ENCODE results near the gene XIST.

The XIST gene

DNA sequence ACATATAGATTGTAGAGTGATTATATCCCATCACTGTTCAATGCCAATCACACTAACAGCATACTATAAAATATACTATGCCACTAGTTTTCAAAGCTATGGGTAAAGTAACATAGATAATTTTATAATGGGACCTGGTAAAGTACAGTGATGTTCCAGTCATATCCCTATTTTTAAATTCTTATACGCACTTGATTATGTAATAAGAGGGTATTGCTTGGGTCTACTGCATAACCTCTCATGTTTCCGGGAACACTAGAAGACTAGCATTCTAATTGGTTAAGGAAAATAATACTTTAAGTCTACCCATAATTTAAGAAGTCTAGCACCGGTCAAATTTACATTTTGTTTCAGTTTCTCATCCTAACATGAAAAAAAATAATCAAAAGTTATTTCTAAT, 14.4 kb downstream of the XIST start:
- Histone ChIP-seq H3K4me1 (ENCODE audit: insufficient read depth, low read length) (no peaks in the 10 kb centered on the region), H3K79me2 (ENCODE audit: insufficient read depth, low read length) (no peaks in the 10 kb centered on the region), H3K27ac (ENCODE audit: low read length) (no peak overlapping the region), H3K9me3 (ENCODE audit: insufficient read depth, low read length, severe bottlenecking) (no peaks in the 10 kb centered on the region), H3K36me3 (ENCODE audit: insufficient read depth, low read length) (no peaks in the 10 kb centered on the region), H4K20me1 (ENCODE audit: insufficient read depth, low read length) (no peaks in the 10 kb centered on the region), H3K27me3 (ENCODE audit: insufficient read depth, low read length, poor library complexity) (no peaks in the 10 kb centered on the region), H3K4me3 (ENCODE audit: low read depth in 1 of 2, low read length in 2 of 2) (no peak overlapping the region), H3K9ac (ENCODE audit: low read depth, low read length) (no peak overlapping the region), H3K4me2 (ENCODE audit: insufficient read depth, low read length) (no peak overlapping the region), H2AFZ (ENCODE audit: low read depth, low read length) (no peak overlapping the region)
- TF ChIP-seq, protein P1, sequence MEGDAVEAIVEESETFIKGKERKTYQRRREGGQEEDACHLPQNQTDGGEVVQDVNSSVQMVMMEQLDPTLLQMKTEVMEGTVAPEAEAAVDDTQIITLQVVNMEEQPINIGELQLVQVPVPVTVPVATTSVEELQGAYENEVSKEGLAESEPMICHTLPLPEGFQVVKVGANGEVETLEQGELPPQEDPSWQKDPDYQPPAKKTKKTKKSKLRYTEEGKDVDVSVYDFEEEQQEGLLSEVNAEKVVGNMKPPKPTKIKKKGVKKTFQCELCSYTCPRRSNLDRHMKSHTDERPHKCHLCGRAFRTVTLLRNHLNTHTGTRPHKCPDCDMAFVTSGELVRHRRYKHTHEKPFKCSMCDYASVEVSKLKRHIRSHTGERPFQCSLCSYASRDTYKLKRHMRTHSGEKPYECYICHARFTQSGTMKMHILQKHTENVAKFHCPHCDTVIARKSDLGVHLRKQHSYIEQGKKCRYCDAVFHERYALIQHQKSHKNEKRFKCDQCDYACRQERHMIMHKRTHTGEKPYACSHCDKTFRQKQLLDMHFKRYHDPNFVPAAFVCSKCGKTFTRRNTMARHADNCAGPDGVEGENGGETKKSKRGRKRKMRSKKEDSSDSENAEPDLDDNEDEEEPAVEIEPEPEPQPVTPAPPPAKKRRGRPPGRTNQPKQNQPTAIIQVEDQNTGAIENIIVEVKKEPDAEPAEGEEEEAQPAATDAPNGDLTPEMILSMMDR (IDR thresholded peaks at IDR 0.05; ENCODE audit: borderline replicate concordance, extremely low read depth, low read length, poor library complexity, severe bottlenecking): no peak
- no peak for TF ChIP-seq EZH2 (IDR thresholded peaks at IDR 0.05; ENCODE audit: borderline replicate concordance, low read depth, low read length, severe bottlenecking)
- no peak for DNase-seq
- no peak for ATAC-seq (ENCODE audit: insufficient read depth, low read depth)

DNA sequence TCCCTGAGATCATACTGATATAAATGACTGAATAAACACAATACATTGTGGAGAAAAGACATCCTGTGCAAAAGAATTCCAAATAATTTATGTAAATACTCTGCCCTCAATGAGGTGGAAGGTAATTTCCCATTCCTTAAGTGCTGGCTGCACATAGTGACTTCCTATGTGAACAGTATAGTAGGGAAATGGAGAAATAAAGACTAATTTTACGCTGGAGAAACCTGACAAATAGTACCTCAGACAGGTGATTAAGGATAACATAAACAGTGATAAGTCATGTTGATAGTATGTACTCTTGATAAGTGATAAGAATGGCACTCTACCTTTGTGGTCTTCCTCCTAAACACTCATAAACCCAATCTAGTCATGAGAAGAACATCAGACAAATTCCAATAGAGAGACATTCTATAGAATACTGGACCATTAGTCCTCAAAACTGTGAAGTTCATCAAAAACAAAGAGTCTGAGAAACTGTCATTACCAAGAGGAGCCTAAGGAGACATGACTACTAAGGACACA, 15.5 kb downstream of the XIST start:
- Histone ChIP-seq H3K27me3 (ENCODE audit: insufficient read depth, low read length, poor library complexity) (no peaks in the 10 kb centered on the region), H4K20me1 (ENCODE audit: insufficient read depth, low read length) (no peaks in the 10 kb centered on the region), H3K9ac (ENCODE audit: low read depth, low read length) (no peak overlapping the region), H3K4me1 (ENCODE audit: insufficient read depth, low read length) (no peaks in the 10 kb centered on the region), H3K4me3 (ENCODE audit: low read depth in 1 of 2, low read length in 2 of 2) (no peak overlapping the region), H3K79me2 (ENCODE audit: insufficient read depth, low read length) (no peaks in the 10 kb centered on the region), H3K4me2 (ENCODE audit: insufficient read depth, low read length) (no peak overlapping the region), H3K36me3 (ENCODE audit: insufficient read depth, low read length) (no peaks in the 10 kb centered on the region), H3K27ac (ENCODE audit: low read length) (no peak overlapping the region), H3K9me3 (ENCODE audit: insufficient read depth, low read length, severe bottlenecking) (no peaks in the 10 kb centered on the region), H2AFZ (ENCODE audit: low read depth, low read length) (no peak overlapping the region)
- DNase-seq (no peak), ATAC-seq (ENCODE audit: insufficient read depth, low read depth) (no peak)
- TF ChIP-seq EZH2 (IDR thresholded peaks at IDR 0.05; ENCODE audit: borderline replicate concordance, low read depth, low read length, severe bottlenecking): no peak
- TF ChIP-seq, protein P1 (IDR thresholded peaks at IDR 0.05; ENCODE audit: borderline replicate concordance, extremely low read depth, low read length, poor library complexity, severe bottlenecking): no peak

DNA sequence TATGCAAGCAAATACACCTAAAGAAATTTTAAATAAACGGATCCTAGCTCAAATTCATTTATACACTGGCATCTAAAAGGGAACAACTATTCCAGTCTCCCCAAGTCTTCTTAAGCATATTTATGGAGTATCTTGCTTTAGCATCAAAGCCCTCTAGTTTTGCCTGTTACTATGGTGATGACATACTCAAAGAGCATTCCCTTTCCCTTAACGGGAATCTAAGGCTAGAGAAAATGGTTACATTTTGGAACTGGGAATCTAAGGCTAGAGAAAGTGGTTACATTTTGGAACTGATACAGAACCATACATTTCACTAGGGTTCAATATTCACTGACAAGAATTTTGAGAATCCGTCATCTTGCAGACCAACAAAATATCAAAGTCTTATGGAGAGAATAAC, 18.3 kb downstream of the XIST start:
- no peaks in the 10 kb centered on the region for H3K36me3 ChIP-seq (ENCODE audit: insufficient read depth, low read length)
- H2AFZ ChIP-seq (ENCODE audit: low read depth, low read length): no peak overlapping the region
- no peaks in the 10 kb centered on the region for H3K27me3 ChIP-seq (ENCODE audit: insufficient read depth, low read length, poor library complexity)

More for the DNA sequence above, 18.3 kb downstream of the XIST start:
- Histone ChIP-seq H4K20me1 (ENCODE audit: insufficient read depth, low read length) (no peaks in the 10 kb centered on the region), H3K4me3 (ENCODE audit: low read depth in 1 of 2, low read length in 2 of 2) (no peak overlapping the region), H3K79me2 (ENCODE audit: insufficient read depth, low read length) (no peaks in the 10 kb centered on the region), H3K9me3 (ENCODE audit: insufficient read depth, low read length, severe bottlenecking) (no peaks in the 10 kb centered on the region), H3K27ac (ENCODE audit: low read length) (no peak overlapping the region), H3K4me1 (ENCODE audit: insufficient read depth, low read length) (no peaks in the 10 kb centered on the region), H3K9ac (ENCODE audit: low read depth, low read length) (no peak overlapping the region), H3K4me2 (ENCODE audit: insufficient read depth, low read length) (no peak overlapping the region)
- DNase-seq: no peak
- TF ChIP-seq, protein P1 (IDR thresholded peaks at IDR 0.05; ENCODE audit: borderline replicate concordance, extremely low read depth, low read length, poor library complexity, severe bottlenecking): no peak
- TF ChIP-seq EZH2 (IDR thresholded peaks at IDR 0.05; ENCODE audit: borderline replicate concordance, low read depth, low read length, severe bottlenecking): no peak
- ATAC-seq (ENCODE audit: insufficient read depth, low read depth): no peak
